HK-2 (cell line): ENCODE data around the gene SEC11C.
"Not testable (repeated sequence)": the region's sequence is repeated elsewhere in the genome, so short reads cannot be mapped to it uniquely, and the experiment has no call there.

Source experiments
- DNase-seq: peaks from one replicate; pipeline ENCODE4 v3.0.0-alpha.2; 2018; ENCODE audit not compliant: unreplicated experiment

Gene SEC11C

DNA sequence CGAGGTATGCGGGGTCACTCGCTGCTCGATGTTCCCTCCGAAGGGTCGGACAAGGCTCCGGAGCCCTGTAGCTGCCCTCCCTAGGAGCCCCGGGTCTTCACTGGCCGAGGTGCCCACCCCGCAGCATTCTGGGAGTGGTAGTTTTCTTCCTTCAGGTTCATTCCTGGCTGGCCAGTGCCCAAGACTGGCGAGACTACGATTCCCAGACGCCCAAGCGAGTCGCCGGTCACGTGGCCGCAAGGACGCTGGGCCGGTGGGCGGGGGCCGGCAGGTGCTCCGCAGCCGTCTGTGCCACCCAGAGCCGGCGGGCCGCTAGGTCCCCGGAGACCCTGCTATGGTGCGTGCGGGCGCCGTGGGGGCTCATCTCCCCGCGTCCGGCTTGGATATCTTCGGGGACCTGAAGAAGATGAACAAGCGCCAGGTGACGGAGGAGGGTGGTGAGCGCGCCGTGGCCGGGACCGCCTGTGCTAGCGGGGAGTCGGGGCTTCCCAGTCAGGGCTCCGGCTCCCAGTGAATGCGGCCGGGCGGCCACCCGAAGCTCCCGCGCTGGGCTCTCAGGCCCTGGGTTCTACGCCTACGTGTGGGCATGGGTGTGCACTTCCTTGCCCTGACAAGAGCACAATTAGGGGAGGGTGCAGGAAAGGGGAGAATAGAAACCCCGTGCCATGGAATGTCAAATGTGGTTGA is at the start of gene SEC11C:
Gene SEC11C (plus strand): TSS at position 270 of the 687 bp plus-strand sequence. CDS start 65 bp downstream, at position 335.
- DNase-seq = peak; percentile 90

DNA sequence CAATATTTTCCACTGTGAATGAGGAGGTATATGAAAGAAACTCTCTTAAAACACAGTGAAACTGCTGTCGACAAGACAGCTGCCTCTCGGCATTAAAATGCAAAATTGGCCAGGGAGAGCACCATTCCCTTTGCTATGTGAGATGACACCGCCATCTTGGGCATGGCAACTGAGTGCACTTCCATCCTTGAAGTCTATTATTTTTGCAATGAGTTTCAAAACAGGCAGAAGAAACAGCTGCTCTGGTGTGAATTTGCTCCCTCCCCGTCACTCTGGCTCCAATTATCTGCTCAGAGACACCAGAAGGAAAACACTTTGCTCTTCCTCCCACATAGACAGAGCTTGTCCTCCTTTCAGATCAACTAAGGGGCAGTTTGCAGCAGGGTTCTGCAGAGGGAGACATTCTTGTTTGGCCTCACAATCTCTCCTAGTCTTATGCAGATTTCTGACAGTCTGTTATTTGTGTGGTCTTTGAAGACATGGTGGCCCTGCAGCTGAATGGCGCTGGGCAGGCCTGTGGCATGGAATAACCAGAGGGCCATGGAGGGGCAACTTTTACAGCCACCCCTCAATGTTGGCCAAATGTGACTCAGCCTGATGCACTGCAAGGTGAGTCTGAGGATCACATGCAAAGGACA is 48.6 kb upstream of the SEC11C start:
- no peak for DNase-seq

DNA sequence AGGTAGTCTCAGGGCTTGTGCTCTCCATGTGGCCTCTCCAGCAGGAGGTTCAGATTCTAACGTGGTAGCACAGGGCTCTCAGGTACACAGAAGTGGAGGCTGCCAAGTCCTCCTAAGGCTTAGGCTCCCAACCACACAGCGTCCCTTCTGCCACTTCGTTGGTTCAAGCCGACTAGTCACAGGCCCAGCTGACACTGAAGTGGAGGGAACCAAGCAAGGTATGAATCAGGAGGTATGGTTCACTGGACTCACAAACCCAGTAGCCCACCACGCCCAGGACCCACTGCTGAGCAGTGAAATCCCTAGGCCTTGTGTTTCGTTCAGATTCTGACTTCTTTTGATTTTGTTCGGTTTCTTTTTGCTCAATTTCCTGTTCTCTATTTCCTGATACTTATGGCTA is 46.0 kb upstream of the SEC11C start:
- no peak for DNase-seq

DNA sequence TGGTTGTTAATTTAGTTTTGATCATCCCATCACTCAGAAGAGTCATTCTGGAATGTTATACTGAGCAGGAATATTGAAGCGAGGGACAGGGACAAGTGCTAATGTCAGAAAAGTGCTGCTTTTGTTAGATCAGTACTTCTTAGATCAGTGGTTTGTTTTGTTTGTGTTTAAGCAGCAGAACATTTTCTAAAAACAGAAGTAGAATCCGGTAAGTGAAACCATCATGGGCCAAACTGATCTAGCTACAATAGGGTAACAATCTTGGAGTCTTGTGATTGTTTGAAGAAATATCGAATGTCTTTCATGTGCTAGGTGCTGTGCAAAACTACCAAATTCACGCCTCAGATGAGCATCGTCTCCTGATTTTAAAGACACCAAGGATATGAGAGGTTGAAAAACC is 45.1 kb upstream of the SEC11C start:
- DNase-seq = no peak

DNA sequence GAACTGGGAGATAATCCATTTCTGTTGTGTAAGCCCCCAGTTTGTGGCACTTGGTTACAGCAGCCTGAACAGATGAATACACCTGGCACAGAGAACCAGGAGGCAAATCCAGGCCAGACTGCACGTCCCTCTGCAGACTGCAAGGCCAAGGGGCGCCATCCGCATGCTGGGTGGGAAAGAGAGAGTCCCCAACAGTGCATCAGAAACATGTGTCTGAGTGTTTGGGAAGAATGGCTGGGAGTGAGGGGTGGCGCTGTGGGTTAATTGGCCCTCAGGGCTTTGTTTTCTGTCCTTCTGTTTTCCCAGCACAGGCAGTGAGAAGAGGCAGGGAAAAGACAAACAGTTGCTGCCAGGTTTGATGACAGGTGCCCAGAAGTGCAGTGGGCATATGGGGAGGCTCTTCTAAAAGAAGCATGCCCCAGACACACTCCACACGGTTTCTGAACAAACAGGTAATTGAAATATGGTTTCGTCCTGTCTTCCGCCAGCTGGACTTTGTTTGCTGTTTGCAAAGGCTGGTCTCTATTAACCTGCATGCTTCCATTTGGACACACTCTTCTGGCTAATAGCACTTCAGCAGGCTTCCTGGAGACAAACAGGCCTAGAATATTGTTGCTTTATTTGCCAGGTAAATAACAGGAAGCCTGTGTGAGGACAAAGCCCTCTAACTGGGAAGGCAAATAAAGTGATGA is 43.4 kb upstream of the SEC11C start:
- DNase-seq = no peak

DNA sequence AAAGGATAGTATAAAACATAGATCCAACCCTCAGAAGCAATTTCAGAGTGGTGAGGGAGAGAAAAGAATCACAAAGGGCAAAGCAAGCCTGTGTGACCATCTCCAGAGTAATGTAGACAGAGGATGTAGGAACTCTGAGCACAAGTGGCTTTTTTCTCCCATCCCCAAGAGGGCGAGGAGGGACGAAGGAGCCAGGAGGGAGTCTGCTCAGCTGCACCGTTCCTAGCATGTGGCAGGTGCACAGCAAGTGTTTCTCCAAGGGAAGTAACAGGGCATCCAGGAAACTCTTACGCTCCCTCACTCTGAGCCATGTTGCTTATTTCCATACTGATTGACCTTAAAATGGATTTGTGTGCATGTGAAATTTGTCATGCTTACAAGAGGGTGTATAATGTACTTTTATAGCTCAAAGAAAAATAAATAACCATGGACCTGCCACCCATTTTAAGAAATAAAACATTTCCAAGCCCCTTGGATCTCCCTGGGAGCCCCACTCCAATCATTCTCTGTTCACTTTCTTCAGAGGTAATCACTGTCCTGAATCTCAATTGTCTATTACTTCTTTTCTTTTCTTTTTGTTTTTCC is 37.8 kb upstream of the SEC11C start:
- DNase-seq = no peak

DNA sequence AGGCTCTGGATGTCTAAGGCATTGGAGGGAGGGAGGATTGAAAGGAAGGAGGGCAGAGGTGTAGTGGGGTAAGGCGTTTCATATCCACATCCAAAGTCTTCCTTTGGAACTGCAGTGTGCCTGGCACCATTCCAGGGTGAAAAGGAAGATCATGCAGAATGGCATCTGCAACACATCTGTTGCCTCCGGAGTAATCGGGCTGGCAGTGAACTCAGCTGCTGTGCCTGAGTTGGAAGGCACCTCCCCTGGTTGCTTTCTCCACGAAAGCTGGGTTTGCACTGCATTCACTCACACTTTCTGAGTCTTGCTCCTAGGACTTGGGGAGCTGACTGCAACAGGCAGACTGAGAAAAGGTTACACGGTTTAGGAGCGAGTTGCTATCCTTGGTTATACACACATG is 30.3 kb upstream of the SEC11C start:
- DNase-seq = no peak

DNA sequence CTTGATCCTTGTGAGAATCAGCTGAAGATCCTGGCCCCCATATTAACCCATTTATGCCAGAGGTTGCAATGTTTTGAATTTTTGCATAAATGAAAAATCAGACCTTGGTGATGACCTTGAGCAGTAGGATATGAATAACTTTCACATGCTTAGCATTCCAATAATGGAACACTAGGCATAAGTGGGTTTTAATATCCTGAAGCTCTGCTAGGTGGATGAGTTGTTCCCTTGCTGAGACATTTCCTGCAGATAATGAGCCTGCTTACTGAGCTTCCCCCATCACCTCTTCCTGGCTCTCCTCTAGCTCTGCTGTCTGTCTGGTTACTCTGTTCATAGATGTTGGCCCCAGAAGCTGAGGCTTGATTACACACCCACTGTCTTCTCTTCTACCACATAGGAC is 25.5 kb upstream of the SEC11C start:
- DNase-seq = no peak

DNA sequence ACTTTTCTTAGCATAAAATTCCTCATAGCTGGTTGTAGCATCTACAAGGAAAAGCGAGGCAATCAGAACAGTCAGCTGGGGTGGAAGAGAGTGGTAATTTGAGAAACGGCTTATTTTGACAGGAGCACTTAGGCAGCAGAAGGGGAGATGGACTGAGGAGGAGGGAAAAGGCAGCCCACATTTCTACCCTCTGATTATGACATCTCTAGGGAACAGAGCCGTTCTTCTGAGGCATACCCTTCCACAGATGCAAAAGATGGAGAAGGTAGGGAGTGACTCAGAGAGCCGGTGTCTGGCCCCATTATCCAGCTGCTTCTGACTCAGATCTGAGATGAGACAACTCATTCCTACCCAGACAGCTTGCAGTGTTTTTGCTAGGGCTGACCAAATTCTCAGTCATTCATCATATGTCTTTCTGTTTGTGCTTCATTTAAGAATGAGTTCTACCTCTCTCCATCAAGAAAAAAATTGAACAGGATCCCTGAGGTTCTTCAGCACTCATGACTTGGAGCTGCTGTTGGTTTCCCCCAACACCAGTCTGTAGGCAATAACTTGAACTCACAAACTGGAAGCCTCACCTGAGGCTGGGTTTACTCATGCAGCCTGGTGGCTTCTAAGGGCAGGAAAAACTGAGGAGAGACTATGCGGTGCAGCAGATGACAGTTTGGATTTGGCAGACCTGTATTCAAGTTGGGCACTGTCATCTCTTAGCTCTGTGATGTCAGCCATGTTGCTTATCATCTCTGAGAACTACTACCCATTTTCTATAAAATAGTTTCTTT is 15.9 kb upstream of the SEC11C start:
- peak; percentile 16 for DNase-seq

DNA sequence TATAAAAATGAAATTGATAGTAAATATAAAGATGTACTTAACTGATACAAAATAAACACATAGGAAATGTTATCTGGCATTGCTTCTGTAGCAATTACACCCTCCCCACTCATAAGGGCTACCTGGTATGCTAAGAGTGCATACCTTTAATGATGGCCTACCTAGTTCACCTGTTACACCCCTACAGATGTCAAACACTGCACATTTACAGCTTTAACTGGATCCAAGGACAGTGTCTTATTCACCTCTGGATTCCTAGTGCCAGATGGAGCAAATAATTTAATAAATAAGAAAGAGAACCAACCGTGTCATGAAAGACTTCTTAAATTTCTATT is 15.3 kb upstream of the SEC11C start:
- DNase-seq = no peak

DNA sequence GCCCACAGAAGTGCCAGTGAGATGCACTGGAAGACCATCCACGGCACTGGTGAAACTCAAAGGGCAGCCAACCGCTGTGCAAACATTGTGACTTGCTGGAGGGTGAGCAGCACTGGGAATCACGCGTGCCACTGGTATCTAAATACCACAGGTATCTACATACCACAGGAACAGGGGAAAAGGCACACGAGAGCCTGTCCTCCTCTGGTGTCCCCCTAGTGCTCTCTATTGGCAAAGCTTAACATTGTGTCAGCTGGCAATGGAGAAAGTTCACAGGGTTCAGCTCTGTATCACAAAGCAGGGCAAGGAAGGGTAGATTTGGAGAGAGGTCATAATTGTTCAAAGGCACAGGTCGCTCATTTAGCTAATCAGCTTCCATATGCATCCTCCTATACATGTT is 12.6 kb upstream of the SEC11C start:
- DNase-seq = no peak

DNA sequence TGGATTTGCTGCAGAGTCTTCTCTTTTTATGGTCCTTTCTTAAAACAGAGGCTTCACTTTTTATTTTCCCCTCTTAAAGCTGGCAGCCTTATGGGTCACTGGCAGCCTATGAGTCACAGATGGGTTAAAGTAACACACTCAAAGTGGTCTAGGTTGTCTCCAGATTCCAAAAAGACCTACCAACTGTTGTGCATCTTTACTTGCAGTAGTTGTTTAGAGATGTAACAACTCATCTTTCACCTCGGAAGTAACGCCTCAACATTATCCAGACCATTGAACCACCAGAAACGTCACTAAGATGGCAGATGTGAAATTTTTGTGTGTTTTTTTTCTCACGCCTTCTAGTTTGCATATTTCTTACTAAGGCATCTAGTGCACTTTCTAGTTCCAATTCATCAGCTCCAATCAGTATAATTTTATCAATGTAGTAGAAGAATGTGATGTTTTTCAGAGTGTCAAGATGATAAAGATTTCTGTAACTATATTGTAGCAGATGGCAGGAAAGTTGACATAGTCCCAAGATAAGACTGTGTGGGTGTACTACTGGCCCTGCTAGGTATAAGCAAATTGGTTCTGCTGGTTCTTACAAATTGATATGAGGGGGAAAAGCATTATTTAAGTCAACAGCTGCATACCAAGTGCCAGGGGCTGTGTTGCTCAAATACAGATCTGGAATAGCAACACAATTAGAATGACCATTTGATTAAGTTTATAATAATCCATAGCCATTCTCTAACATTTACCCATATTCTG is 9.6 kb upstream of the SEC11C start:
- no peak for DNase-seq

DNA sequence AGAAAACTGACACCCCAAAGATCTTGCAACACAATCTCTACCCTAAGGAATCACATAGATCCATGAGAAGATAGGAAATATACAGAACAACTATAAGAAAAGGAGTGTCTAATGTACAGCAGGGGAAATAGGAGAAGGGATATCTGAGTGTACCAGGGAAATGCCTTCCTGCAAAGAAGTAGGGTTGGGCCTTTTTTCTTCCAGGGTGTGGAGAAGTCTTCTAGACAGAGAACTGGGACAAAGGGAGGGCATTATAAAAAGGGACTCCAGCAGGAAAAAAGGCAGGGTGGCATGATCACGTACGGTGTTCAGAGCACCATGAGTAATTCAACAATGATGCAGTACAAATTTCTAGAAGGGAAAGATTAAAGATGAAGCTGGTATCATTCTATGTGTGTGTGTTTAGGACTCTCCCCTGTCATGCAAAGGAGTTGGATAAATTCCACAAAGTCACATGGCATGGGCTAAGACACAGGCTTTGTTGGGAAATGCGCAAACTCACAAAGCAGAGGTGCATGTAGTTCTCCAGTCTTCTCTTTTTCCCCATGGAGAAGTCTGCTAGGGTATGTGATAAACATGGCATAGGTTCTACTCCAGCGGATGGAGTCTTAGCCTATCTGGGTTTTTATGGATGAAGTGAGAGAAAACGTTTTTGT is 6.7 kb upstream of the SEC11C start:
- no peak for DNase-seq

DNA sequence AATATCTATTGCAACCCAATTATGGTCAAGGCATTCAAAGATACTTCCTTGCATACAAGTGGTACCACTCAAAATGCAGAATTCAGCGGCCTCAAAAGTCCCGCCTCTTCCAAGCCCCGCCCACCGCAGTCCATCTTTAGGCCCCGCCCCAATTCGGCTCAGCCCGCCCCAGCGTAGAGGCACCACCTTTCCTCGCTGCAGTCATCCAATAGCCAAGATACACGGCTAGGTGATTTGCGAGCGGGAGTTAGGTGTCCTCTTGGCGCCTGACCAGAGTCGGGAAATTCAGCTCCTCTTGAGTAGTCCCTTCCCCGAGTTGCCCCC is 431 bp upstream of the SEC11C start:
- no peak for DNase-seq

DNA sequence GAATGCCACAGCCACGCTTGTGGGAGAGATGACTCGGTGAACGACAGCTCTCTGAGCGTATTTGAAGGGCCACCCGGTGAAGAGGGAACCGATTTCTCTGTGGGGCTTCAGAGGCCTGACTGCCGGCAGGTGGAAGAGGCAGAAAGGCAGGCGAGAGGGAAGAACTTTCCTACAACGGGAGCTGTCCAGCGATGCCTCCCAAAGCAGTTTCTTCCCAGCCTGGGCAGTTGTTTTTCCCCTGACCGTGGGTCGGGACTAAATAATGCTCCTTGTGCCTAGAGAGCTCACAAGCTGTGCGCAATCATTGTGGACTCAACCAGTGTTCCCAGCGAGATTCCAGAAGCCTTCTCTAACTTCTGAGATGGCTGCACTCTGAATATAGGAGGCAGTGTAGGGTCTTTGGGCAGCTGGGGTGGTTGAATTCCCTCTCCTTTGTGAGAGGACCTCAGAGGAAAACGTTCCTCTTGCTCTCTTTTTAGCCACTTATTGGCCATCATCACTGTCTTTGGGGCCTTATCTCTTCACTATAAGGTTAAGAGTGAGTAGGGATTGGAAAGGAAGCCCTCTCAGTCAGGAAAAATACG is 710 bp downstream of the SEC11C start:
- peak; percentile 20 for DNase-seq

DNA sequence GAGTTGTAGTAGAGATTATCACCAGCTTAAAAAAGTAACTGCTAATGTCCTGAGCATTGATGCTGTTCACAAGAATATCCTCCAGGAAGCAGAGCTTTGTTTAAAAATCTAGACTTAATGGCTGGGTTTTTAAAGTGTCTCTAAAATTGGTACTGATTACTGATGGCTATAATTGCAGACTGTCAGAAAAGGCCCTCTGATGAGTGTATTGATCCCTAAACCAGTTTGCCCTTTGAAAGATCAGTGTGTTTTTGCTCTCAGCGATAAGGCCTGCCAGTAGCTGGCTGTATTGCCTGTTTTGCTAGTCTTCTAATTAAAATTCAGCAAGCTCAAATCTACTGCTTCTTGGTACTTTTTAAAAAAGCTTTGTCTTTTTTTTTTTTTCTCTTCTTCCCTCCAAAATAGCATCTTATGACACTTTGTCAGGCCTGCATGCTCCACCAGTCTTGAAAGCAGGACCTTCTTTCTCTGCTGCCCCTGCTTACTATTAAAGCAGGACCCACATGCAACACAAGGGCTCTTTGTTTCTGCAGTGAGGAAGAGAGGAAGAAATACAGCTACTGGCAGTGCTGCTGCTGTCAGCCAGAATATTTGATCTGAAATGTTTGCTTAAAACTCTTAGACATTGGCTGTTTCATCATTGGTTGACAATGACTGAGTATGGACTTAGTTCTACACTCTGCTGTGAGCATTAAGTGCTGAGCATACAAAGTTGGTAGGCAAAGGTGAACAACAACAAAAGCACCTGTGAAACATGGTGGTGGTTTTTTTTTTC is 1.8 kb downstream of the SEC11C start:
- no peak for DNase-seq

DNA sequence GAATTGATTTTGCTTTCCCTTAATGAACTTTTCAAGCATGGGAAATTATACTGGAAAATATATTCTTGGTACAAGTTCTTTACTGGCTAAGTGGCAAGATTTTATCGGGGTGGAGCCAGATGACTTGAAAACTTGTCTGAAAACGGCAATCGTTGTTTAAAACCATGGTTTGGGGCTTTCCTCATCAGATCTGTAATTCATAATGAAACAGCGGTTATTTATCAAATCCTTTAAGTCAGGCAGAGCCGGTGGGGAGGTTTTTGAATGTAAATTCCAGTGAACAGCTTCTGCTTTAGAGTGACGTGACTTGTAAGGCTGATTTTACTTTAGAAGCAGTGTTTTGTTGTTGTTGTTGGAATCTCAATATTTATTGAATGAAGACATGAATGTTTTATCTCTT is 2.6 kb downstream of the SEC11C start:
- no peak for DNase-seq

DNA sequence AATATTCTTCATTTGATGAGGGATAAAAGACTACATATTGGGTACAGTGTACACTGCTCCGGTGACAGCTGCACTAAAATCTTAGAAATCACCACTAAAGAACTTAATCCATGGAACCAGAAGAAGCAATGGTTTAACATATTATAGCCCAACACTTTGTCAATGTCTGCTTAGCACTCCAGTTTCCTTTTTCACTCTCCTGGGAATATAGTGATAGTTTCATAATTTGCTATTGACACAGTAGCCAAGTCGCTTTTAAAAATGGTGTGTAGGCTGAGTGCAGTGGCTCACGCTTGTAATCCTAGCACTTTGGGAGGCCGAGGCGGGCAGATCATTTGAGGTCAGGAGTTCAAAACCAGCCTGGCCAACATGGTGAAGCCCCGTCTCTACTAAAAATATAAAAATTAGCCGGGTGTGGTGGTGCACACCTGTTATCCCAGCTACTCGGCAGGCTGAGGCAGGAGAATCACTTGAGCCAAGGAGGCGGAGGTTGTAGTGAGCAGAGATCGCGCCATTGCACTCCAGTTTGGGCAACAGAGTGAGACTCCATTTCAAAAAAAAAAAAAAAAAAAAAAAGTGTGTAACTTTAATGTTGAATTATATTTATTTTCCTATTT is 3.2 kb downstream of the SEC11C start:
- DNase-seq = not testable (repeated sequence)

DNA sequence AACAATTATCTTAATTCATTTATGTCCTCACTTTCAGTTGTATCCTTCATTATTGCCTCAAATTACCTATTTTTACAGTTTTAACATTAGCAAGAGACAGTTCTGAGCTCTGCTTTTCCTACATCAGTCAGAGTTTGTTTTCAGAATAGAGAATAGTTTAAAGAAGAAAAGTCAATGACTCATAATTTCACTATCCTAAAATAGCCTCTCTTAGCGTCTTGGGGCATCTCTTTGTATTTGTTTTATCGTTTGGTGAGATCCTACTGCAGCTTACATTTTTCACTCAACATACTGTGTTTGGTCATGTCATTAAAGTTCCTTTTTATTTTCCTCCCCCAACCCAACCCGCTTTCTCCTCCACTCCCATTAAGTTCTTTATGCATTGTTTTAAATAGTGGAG is 3.8 kb downstream of the SEC11C start:
- DNase-seq = no peak
